ENCODE data around the gene RASAL2. TPM values are rescaled to one million over a fixed set of nuclear protein-coding genes. Genes with fewer than 3 reads are reported as not detected.

The RASAL2 gene
- total RNA-seq, 4 donors from 2014 or later: 17.9 to 27.3 (median 23.5) TPM

DNA sequence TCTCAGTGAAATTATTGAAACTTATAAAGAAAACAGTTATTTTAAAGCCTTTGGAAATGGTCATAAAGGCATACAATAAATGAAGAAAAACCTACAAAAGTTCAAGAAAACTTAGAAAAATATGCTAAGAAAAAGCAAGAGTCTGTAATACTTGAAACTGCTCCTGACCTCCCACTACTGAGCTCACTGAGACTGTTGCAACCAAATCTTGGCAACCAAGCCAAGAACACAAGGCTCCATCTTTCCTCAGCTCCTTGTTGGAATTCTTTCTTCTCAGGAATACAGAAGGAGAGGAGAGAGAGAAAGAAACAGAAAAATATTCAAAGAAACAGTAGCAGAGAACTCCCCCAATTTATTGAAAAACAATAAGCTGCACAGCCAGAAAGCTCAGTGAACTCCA is 160.5 kb downstream of the RASAL2 start:
- intact Hi-C loops (cut with DNase I): no loop called here
- Histone ChIP-seq H3K4me1 (no peaks in the 10 kb centered on the region), H3K27me3 (no peaks in the 10 kb centered on the region), H3K9me3 (no peaks in the 10 kb centered on the region), H3K27ac (no peak overlapping the region), H3K4me3 (replicated peaks in 1 of 3) (no peak overlapping the region), H3K36me3 (no peaks in the 10 kb centered on the region)
- DNase-seq: no peak
- TF ChIP-seq, protein P1, sequence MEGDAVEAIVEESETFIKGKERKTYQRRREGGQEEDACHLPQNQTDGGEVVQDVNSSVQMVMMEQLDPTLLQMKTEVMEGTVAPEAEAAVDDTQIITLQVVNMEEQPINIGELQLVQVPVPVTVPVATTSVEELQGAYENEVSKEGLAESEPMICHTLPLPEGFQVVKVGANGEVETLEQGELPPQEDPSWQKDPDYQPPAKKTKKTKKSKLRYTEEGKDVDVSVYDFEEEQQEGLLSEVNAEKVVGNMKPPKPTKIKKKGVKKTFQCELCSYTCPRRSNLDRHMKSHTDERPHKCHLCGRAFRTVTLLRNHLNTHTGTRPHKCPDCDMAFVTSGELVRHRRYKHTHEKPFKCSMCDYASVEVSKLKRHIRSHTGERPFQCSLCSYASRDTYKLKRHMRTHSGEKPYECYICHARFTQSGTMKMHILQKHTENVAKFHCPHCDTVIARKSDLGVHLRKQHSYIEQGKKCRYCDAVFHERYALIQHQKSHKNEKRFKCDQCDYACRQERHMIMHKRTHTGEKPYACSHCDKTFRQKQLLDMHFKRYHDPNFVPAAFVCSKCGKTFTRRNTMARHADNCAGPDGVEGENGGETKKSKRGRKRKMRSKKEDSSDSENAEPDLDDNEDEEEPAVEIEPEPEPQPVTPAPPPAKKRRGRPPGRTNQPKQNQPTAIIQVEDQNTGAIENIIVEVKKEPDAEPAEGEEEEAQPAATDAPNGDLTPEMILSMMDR (IDR thresholded peaks at IDR 0.05): no peak
- TF ChIP-seq POLR2A (IDR thresholded peaks at IDR 0.05): no peak

DNA sequence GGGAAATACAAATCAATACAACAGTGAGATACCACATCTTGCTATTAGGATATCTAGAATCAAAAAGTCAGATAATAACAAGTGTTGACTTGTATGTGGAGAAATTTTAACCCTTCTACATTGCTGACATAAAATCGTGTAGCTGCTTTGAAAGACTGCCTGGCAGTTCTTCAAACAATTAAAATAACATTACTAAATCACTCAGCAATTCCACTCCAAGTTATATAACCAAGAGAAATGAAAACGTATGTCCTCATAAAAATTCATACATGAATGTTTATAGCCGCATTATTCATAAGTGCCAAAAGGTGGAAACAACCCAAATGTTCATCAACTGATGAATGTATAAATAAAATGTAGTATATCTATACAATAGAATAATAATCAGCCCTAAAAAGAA is 164.6 kb downstream of the RASAL2 start:
- DNase-seq: no peak
- intact Hi-C loops (cut with DNase I): no loop called here
- no peak for TF ChIP-seq POLR2A (IDR thresholded peaks at IDR 0.05)
- TF ChIP-seq, protein P1 (IDR thresholded peaks at IDR 0.05): no peak
- 65 to 75% methylated on average over 3 of the region's 3 CpGs for WGBS, 2 donors
- Histone ChIP-seq H3K4me1 (peaks cover 12 to 13% of the 10 kb centered on the region in 2 donors), H3K4me3 (replicated peaks in 1 of 3) (no peak overlapping the region), H3K27me3 (no peaks in the 10 kb centered on the region), H3K36me3 (no peaks in the 10 kb centered on the region), H3K27ac (no peak overlapping the region), H3K9me3 (no peaks in the 10 kb centered on the region)

DNA sequence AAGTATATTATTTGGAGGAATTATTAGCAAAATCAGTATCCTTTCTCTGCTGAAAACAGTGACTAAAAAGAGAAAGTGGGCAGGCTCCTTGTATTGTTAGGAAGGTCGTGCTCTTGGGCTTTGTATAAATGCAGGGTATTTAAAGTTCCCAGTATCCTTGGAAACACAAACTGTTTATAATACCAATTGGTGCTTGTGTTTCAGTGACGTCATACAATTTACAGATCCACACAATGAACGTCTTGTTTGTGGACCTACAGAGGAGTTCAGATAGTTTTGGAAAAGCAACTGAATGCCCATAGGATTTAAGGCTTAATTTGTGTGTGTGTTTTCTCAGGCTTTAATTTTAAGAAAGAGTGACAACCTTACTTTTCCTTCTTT is 168.2 kb downstream of the RASAL2 start:
- Histone ChIP-seq H3K9me3 (no peaks in the 10 kb centered on the region), H3K36me3 (no peaks in the 10 kb centered on the region), H3K4me1 (peaks cover 13 to 16% of the 10 kb centered on the region in 2 donors), H3K27ac (no peak overlapping the region), H3K27me3 (no peaks in the 10 kb centered on the region), H3K4me3 (replicated peaks in 1 of 3) (no peak overlapping the region)
- intact Hi-C loops (cut with DNase I): no loop called here
- DNase-seq: no peak
- no peak for TF ChIP-seq POLR2A (IDR thresholded peaks at IDR 0.05)
- TF ChIP-seq, protein P1 (IDR thresholded peaks at IDR 0.05): no peak
- 5 to 13% methylated on average over 3 of the region's 3 CpGs for WGBS, 2 donors

DNA sequence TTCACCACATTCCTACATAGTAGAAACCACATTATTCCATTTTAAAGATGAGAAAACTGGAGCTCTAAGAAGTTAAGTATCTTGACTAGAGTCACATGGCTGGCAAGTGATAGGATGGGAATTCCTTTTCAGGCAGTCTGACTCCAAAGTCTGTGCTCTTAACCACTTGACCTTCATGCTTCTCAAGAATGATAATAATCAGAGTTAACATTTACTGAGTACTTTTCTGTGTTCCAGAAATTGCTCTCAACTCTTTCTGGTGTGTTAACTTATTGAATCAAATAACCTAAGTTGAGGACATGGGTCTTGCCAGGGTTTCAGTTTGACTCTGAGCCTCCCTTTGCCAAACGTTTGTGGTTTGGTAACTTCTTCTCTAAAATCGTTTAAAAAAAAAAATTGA is 169.4 kb downstream of the RASAL2 start:
- DNase-seq: no peak
- Histone ChIP-seq H3K9me3 (no peaks in the 10 kb centered on the region), H3K4me3 (replicated peaks in 1 of 3) (no peak overlapping the region), H3K27me3 (no peaks in the 10 kb centered on the region), H3K27ac (peak overlapping the region in 2 of 3 donors; percentile 1 to 40), H3K36me3 (no peaks in the 10 kb centered on the region), H3K4me1 (peaks cover 13 to 26% of the 10 kb centered on the region in 2 donors)
- TF ChIP-seq POLR2A (IDR thresholded peaks at IDR 0.05): no peak
- TF ChIP-seq, protein P1 (IDR thresholded peaks at IDR 0.05): no peak
- intact Hi-C loops (cut with DNase I): no loop called here
- WGBS, 2 donors: 24 to 29% methylated on average over 2 of the region's 2 CpGs

DNA sequence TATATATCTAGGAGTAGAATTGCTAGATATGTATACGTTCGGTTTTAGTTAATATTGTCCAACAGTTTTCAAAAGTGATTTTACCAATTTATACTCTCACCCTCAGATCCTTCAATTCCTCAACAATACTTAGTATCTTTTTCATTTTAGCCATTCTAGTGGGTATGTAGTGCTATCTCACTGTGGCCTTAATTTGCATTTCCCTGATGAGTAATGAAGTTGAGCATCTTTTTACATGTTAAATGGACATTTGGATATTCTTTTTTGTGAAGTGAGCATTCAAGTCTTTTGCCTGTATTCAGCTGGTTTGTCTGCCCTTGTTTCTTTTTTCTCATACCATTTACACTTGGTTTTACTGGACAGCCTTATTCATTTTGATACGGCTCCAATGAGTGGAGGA is 172.2 kb downstream of the RASAL2 start:
- no peaks in the 10 kb centered on the region for H3K36me3 ChIP-seq
- H3K27me3 ChIP-seq: no peaks in the 10 kb centered on the region
- TF ChIP-seq, protein P1 (IDR thresholded peaks at IDR 0.05): no peak
- TF ChIP-seq POLR2A (IDR thresholded peaks at IDR 0.05): no peak
- H3K9me3 ChIP-seq: no peaks in the 10 kb centered on the region
- peaks cover 13 to 30% of the 10 kb centered on the region in 2 donors for H3K4me1 ChIP-seq
- no peak for DNase-seq
- intact Hi-C loops (cut with DNase I): no loop called here
- 87 to 88% methylated on average over 3 of the region's 3 CpGs for WGBS, 2 donors
- H3K4me3 ChIP-seq (replicated peaks in 1 of 3): no peak overlapping the region
- H3K27ac ChIP-seq: no peak overlapping the region

Measured in thyroid gland (tissue), 4 donors.